ENCODE results near the gene CNTNAP2.

DNA sequence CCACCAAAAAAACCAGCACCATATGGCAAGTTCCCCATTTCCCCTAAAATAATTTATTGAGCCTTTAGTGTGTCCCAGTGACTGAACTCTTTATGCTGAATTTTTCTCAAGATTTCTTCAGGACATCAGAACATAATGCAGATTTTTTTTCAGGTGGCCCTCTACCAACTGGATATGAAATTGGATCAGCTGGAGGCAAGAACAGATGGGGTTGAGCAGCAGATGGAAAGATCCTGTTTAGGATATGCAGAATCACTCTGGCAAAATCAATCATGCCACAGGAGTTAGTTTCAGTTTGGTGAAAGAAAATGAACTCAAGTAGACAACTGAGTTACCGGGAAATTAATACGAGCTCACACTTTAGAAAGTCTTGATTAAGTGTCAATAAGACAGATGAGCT lies 1712.4 kb downstream of the CNTNAP2 start:
- TF ChIP-seq, protein P1, sequence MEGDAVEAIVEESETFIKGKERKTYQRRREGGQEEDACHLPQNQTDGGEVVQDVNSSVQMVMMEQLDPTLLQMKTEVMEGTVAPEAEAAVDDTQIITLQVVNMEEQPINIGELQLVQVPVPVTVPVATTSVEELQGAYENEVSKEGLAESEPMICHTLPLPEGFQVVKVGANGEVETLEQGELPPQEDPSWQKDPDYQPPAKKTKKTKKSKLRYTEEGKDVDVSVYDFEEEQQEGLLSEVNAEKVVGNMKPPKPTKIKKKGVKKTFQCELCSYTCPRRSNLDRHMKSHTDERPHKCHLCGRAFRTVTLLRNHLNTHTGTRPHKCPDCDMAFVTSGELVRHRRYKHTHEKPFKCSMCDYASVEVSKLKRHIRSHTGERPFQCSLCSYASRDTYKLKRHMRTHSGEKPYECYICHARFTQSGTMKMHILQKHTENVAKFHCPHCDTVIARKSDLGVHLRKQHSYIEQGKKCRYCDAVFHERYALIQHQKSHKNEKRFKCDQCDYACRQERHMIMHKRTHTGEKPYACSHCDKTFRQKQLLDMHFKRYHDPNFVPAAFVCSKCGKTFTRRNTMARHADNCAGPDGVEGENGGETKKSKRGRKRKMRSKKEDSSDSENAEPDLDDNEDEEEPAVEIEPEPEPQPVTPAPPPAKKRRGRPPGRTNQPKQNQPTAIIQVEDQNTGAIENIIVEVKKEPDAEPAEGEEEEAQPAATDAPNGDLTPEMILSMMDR (IDR thresholded peaks at IDR 0.05; ENCODE audit: insufficient read depth, low read length, poor library complexity, severe bottlenecking): no peak
- TF ChIP-seq EZH2phosphoT487 (conservative IDR thresholded peaks at IDR 0.05; ENCODE audit: low read length): no peak
